Effector CD8-positive, alpha-beta T cell (primary cell): ENCODE measurements around the gene ABCD4.
"Not testable (repeated sequence)": the region's sequence is repeated elsewhere in the genome, so short reads cannot be mapped to it uniquely, and the experiment has no call there.

Source experiments
- DNase-seq: peaks from one replicate; lab custom pipeline; 2025; lab: John Stamatoyannopoulos, UW
- total RNA-seq, 4 experiments: gene quantifications; one replicate each; lab custom pipeline; 2026; lab: John Stamatoyannopoulos, UW

ABCD4 gene
- 64.5 to 97.3 (median 86.4) reads per million in 4 experiments for total RNA-seq

- DNase-seq: peak; percentile 61
These were observed at the start of gene ABCD4 for GRCh38 chr14:74302634-74303569. Gene ABCD4, minus strand, starts transcription at chr14:74302934. Its CDS starts 22 bp downstream, at chr14:74302912.

- DNase-seq: no peak
These were observed 48.2 kb upstream of the ABCD4 start for GRCh38 chr14:74350928-74351323.

GRCh38 chr14:74350211-74350927, 47.6 kb upstream of the ABCD4 start:
- no peak for DNase-seq

DNA sequence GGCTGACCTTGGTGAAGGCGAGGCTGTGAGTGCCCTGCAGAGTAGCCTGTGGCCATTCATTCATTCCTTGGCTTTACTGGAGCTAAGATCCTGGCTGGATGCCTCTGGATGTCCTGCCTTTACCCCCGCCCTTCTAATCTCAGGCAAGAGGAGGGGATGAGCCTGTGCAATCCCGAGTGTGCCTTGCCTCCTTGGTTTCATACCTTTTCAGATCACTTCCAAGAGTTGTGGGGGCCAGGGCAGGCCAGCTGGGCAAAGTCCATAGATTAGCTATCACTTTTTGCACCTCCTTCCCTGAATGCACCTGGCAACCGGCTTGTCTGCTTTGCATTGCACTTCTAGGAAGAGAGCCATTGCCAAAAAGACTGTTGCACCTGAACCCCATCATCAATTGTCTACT, 47.0 kb upstream of the ABCD4 start:
- no peak for DNase-seq

- no peak for DNase-seq
These were observed 46.2 kb upstream of the ABCD4 start for GRCh38 chr14:74348735-74349463.

DNA sequence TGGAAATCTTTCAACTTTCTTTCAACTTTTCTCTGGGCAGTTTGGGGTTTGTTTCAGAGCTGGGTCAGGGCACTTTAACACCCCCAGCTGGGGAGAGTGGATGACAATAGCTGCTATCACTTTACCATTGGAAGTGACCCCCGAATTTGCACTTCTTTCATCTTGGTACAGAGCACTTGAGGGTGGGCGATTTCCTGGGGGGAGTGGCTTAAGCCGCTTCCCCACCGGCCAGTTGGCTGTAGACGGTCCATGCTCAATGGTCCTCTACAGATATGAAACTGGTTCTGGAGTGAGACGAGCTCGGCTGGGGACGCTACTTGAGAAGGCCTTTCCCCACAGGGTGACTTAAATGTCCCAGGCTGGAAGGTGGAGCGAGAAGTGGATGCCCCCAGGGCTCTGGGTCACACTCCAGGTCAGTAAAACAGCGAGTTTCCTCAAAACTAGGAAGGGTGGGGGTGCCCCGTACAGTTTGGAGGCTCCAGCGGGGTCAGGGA, 45.6 kb upstream of the ABCD4 start, which contains the start of gene VRTN:
VRTN (plus strand) TSS at position 231 of the 494 bp plus-strand sequence. CDS start 8,313 bp downstream, outside the sequence.
- DNase-seq: no peak

DNA sequence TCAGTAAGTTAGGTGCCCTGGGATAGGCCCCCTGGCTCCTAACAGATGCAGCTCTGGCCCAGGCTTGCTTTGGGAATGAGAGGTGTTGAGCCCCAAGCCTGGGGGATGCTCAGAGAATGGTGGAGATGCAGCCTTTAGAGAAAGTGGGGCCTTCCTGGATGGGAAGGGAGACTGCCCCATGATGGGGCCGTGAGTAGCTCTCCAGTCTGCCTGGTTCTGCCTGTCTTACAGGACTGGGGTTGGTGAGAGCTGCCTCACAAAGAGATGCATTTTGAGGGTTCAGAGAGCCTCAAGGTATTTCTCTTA, 45.0 kb upstream of the ABCD4 start:
- DNase-seq: no peak

DNA sequence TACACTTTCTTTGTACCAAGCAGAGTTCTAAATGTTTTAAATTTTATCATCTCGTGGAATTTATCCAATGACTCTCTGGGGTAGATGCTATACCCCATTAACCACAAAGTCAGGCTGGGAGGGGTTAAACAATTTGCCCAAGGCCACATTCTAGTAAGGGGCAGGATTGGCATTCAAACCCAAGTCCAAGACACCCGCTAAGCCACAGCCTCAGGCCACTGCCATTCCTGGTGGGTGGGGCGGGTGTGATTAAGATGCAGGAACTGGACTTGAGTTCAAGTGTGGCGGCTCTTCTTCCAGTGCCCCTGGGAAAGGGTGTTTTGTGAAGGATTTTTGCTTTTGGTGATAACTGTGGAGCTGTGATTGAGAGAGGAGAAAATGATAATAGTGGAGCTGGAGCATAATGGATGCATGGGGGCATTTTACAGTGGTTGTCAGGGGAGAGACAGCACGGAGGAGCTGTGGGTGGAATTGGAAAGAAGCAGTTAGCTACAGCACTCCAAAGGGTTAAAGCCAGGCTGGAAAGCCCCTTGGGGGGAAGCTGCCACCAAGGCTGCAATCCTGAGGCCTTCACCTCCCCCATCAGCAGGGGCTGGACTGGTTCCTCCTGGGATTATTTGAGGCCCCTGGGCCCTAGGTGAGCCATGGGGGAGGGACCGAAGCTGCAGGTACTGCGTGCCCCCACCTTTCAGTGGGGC, 44.5 kb upstream of the ABCD4 start:
- no peak for DNase-seq

- DNase-seq: no peak
These were observed 43.6 kb upstream of the ABCD4 start for GRCh38 chr14:74346341-74346740.

DNA sequence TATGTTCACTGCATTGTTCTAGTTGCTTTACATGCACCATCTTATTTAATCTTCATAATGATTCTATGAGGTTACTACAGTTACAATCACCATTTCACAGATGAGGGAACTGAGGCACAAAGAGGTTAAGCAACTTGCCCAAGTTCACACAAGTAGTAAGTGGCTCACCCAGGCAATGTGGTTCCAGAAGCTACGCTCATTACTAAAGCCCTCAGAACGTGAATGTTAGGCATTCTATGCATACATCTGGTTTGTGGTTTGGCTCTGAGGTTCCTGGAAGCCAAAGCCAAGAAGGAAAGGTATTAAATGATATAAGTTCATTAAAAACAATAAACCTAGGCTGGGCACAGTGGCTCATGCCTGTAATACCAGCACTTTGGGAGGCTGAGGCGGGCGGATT, 31.2 kb upstream of the ABCD4 start:
- DNase-seq: no peak

- not testable (repeated sequence) for DNase-seq
These were observed 27.3 kb upstream of the ABCD4 start for GRCh38 chr14:74329950-74330552.

DNA sequence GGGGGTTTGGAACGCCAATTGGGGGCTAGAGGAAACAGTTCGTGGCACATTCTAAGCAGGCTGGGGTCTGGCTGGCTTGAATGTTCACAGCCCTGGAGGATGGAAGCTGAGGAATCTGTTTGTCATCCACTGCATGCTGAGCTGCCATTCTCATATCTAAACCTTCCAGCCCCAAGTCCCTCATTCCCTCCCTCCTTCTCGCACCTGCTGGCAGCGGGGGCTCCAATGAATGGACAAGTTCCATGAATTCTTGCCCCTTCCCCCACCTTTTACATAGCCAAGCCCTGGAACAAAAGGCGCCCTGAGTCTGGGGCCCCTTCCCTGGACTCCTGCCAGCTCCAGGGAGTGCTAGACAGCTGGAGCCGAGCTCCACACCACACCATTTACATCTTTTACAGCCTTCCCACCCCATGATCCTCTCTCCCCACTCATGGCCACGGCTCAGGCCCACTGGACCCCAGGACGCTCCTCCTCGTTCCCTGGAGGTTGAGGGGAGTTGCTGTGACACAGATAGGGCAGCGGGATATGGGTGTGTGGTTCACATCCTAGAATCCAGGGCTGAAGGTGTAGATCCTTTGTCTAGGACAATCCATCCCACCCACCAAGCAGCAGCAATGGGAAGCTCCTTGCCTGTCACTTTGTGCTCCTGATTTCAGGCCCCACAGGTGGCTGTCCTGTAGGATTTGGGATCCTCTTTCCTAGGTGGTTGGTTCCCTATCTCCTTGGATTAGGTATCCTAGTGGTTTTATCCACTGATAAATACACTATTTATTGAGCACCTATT, 23.8 kb upstream of the ABCD4 start:
- no peak for DNase-seq

DNA sequence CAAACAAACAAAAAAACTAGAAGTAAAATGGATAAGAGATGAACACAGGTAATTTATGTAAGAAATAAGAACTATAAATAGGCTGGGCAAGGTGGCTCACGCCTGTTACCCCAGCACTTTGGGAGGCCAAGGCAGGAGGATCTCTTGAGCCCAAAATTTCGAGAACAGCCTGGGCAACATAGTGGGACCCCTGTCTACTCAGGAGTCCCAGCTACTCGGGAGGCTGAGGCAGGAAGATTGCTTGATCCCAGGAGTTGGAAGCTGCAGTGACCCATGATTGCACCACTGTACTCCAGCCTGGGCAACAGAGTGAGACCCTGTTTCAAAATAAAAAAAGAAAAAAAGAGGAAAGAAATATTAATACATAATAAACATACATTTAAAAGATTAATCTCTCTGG, 22.7 kb upstream of the ABCD4 start:
- DNase-seq: no peak

DNA sequence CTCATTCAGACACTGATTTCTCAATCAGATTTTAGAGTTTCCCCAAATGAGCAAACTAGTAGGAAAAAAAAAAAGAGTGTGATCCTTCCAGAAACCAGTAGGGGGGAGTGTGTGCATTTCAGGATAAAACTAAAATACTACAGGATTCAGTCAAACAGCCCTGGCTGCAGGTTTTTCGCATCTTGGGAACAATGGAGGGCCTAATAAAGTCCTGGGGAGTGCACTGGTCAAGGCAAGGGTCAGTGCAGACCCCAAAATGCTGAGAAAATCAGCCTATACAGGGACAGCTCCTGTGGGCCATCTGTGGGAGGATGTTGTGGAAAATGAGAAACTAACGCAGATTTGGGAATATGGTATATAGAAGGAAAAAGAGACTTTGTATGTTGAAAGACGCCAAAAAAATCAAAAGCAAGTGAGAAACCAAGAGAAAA, 22.2 kb upstream of the ABCD4 start:
- no peak for DNase-seq

DNA sequence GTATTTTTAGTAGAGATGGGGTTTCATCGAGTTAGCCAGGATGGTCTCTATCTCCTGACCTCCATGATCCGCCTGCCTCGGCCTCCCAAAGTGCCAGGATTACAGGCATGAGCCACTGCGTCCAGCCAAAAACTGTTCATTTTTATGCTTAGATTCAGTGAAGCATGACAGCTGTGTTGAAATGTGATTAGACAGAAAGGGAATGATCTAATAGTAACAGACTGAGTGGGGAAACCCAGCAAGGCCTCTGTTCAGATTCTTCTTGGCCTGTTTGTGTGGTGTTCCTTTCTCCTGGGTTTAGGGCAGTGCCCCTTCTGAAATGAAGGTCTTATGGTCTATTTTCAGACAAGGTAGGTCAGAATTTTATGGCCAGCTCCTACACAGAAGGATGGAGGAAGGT, 11.8 kb upstream of the ABCD4 start:
- DNase-seq: no peak

DNA sequence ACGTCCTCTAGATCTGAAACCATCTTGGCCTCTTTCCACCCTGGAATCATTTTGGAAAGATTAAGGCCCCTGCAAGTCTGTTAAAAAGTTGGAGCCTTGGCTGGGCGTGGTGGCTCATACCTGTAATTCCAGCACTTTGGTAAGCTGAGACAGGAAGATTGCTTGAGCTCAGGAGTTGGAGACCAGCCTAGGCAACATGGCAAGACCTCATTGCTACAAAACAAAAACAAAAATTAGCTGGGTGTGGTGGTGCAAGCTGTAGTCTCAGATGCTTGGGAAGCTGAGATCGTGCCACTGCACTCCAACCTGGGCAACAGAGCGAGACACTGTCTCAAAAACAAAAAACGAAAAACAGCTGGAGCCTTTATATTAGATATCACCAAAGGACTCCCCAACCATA, 10.9 kb upstream of the ABCD4 start:
- no peak for DNase-seq

DNA sequence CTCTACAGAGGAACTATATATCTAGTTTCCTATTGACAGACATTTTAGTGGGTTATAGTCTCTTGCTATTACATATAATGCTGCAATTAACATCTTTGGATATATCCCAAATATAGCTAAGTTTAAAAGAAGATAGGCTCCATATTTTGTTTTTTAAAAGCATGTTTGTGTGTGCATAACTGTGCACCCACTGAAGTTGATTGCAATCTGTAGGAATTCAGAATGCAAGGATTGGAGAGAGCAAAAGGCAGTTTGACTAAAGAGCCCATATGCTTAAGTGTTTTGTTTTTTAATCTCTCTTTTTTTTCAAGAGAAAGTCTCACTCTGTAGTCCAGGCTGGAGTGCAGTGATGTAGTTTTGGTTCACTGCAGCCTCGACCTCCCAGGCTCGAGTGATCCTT, 9.4 kb upstream of the ABCD4 start:
- no peak for DNase-seq

- no peak for DNase-seq
These were observed 6.6 kb upstream of the ABCD4 start for GRCh38 chr14:74309125-74310022.

DNA sequence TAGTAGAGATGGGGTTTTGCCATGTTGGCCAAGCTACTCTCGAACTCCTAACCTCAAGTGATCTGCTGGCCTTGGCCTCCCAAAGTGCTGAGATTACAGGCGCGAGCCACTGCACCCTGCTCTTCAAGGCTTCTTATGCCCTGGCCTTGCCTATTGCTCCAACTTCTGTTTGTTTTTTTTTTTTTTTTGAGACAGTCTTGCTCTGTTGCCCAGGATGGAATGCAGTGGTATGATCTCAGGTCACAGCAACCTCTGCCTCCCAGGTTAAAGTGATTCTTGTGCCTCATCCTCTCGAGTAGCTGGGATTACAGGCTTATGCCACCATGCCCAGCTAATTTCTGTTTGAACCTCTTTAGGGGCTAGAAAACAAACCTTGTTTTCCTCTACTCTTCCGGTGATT, 6.0 kb upstream of the ABCD4 start:
- no peak for DNase-seq
